ENCODE measurements around the gene EPHA6. TPM values are rescaled to one million over a fixed set of nuclear protein-coding genes. Genes with fewer than 3 reads are reported as not detected.

The EPHA6 gene
- total and polyA plus RNA-seq, 2 donors (not counting 3 experiments of a cell fraction or from before 2014, with no cell fraction given), result not detected

GRCh38 chr3:96803870-96804269, 10.5 kb upstream of the EPHA6 start:
- Histone ChIP-seq H3K4me2 (ENCODE audit: insufficient read depth, low read length) (no peak overlapping the region), H3K9me1 (replicated peaks; ENCODE audit: control insufficient read depth, extremely low read depth, insufficient read depth, low read length) (no peaks in the 10 kb centered on the region), H3K79me2 (ENCODE audit: control insufficient read depth, insufficient read depth, low read length) (no peaks in the 10 kb centered on the region), H3K27ac (ENCODE audit: insufficient read depth, low read depth, low read length) (no peak overlapping the region), H3K36me3 (ENCODE audit: control insufficient read depth in 2 of 2, extremely low read depth in 1 of 2, insufficient read depth in 2 of 2, low read length in 2 of 2) (no peaks in the 10 kb centered on the region), H3K4me3 (replicated peaks in 1 of 3; ENCODE audit: insufficient read depth in 1 of 3, low read depth in 1 of 3, low read length in 3 of 3) (no peak overlapping the region), H4K20me1 (replicated peaks; ENCODE audit: control insufficient read depth, extremely low read depth, insufficient read depth, low read length) (no peaks in the 10 kb centered on the region), H3K27me3 (ENCODE audit: control insufficient read depth in 2 of 2, insufficient read depth in 2 of 2, low read length in 2 of 2) (no peaks in the 10 kb centered on the region), H3K9me3 (replicated peaks; ENCODE audit: control insufficient read depth, insufficient read depth, low read length) (no peaks in the 10 kb centered on the region), H2AFZ (ENCODE audit: low read depth, low read length) (no peak overlapping the region), H3K4me1 (ENCODE audit: control insufficient read depth, extremely low read depth, insufficient read depth, low read length) (no peaks in the 10 kb centered on the region), H3K9ac (replicated peaks; ENCODE audit: extremely low read depth, insufficient read depth, low read length) (no peak overlapping the region)
- no peak for TF ChIP-seq MYC (IDR thresholded peaks at IDR 0.05; ENCODE audit: low read depth, low read length)
- no peak for TF ChIP-seq MAX (IDR thresholded peaks at IDR 0.05; ENCODE audit: insufficient read depth, insufficient read length)
- TF ChIP-seq POLR2A (IDR thresholded peaks at IDR 0.05; ENCODE audit: low read depth, low read length), result no peak
- no peak for TF ChIP-seq GATA2 (IDR thresholded peaks at IDR 0.05; ENCODE audit: insufficient read depth, insufficient read length, low read depth, low read length)
- no peak for TF ChIP-seq EZH2 (IDR thresholded peaks at IDR 0.05; ENCODE audit: borderline replicate concordance, low read depth, low read length, severe bottlenecking)
- no peak for TF ChIP-seq FOS (IDR thresholded peaks at IDR 0.05; ENCODE audit: borderline replicate concordance, insufficient read depth, low read length)
- no peak for TF ChIP-seq CTCF (IDR thresholded peaks at IDR 0.05; ENCODE audit: extremely low read depth in 1 of 2, insufficient read depth in 1 of 2, low read depth in 1 of 2, low read length in 2 of 2)
- TF ChIP-seq JUN (IDR thresholded peaks at IDR 0.05; ENCODE audit: borderline replicate concordance, insufficient read depth, insufficient read length, low read depth), result no peak
- no peak for TF ChIP-seq POLR2AphosphoS5 (IDR thresholded peaks at IDR 0.05; ENCODE audit: insufficient read depth, low read depth, low read length)
- ChIA-PET CTCF (no interaction called here), POLR2A (no interaction called here)
- BruUV-seq (replicated peaks), result no TSS peak
- FAIRE-seq (no peak), DNase-seq (ENCODE audit: low read depth, low spot score) (no peak)
- dilution Hi-C loops (cut with MboI; ENCODE audit: extremely low pct_ligation_motif_present, low sequenced_read_pairs) (no loop called here), intact Hi-C loops (cut with micrococcal nuclease) (no loop called here)

Data from endothelial cell of umbilical vein (primary cell).